HG02623 (cell line): Measurements from ENCODE around the gene PCDHB16.
"Not testable (repeated sequence)": the region's sequence is repeated elsewhere in the genome, so short reads cannot be mapped to it uniquely, and the experiment has no call there.

Experiments used
- ATAC-seq: cut with Tn5 transposase; IDR thresholded peaks from one replicate; pipeline ENCODE4 v1.9.1; 2021; ENCODE audit warnings: moderate library complexity; ENCODE audit not compliant: unreplicated experiment

The PCDHB16 gene

DNA sequence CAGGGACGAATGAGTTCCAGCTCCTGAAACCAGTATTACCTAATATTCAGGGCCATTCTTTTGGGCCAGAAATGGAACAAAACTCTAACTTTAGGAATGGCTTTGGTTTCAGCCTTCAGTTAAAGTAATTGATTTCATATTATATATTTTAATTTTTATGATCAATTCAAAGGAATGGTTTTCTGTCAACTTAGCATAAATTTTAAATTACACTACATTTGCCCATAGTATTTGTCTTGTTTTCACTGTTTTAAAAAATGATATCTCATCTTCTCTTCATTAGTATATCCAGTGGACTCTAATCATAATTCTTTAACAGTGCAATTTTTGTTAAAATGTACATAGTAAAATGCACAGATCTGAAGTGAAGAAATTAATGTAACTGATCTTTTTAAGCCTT is 1.9 kb upstream of the PCDHB16 start:
- no peak for ATAC-seq

DNA sequence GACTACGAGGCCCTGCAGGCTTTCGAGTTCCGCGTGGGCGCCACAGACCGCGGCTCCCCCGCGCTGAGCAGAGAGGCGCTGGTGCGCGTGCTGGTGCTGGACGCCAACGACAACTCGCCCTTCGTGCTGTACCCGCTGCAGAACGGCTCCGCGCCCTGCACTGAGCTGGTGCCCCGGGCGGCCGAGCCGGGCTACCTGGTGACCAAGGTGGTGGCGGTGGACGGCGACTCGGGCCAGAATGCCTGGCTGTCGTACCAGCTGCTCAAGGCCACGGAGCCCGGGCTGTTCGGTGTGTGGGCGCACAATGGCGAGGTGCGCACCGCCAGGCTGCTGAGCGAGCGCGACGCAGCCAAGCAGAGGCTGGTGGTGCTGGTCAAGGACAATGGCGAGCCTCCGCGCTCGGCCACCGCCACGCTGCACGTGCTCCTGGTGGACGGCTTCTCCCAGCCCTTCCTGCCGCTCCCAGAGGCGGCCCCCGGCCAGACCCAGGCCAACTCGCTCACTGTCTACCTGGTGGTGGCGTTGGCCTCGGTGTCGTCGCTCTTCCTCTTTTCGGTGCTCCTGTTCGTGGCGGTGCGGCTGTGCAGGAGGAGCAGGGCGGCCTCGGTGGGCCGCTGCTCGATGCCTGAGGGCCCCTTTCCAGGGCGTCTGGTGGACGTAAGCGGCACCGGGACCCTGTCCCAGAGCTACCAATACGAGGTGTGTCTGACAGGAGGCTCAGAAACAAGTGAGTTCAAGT is 2.1 kb downstream of the PCDHB16 start:
- ATAC-seq: not testable (repeated sequence)

GRCh38 chr5:141186897-141187512 is 4.8 kb downstream of the PCDHB16 start, which contains the start of gene PCDHB9:
PCDHB9 (plus strand) TSS chr5:141187161; CDS start chr5:141187319, 158 bp downstream.
- no peak for ATAC-seq

- ATAC-seq: not testable (repeated sequence)
Observed at GRCh38 chr5:141188682-141189081, 6.5 kb downstream of the PCDHB16 start.

GRCh38 chr5:141189131-141189530 is 6.9 kb downstream of the PCDHB16 start:
- not testable (repeated sequence) for ATAC-seq

DNA sequence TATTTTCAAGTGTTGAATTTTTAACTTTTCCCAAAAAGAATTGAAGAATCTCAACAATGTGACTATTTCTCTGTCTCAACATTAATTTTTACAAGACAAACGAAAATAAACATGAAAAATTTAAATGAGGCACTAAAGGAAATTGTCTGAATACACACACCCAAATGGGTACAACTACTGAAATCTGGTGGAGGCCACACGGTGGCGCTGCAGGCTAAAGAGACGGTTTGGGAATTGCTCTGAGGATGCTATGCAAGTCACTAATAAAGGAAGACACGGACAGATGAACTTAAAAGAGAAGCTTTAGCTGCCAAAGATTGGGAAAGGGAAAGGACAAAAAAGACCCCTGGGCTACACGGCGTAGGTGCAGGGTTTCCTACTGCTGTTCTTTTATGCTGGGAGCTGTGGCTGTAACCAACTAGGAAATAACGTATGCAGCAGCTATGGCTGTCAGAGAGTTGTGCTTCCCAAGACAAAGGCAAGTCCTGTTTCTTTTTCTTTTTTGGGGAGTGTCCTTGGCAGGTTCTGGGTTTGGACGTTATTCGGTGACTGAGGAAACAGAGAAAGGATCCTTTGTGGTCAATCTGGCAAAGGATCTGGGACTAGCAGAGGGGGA is 10.0 kb downstream of the PCDHB16 start, which contains the start of gene PCDHB10:
Gene PCDHB10 (plus strand): TSS at position 244 of the 616 bp plus-strand sequence. CDS start 200 bp downstream, at position 444.
- ATAC-seq: no peak

GRCh38 chr5:141194332-141194731 is 12.1 kb downstream of the PCDHB16 start:
- ATAC-seq: not testable (repeated sequence)

GRCh38 chr5:141196363-141196762 is 14.2 kb downstream of the PCDHB16 start:
- no peak for ATAC-seq

- no peak for ATAC-seq
Observed at GRCh38 chr5:141199359-141200235, 17.4 kb downstream of the PCDHB16 start, which contains the start of gene PCDHB11. PCDHB11 (plus strand) TSS chr5:141199627; CDS start chr5:141199775, 148 bp downstream.

DNA sequence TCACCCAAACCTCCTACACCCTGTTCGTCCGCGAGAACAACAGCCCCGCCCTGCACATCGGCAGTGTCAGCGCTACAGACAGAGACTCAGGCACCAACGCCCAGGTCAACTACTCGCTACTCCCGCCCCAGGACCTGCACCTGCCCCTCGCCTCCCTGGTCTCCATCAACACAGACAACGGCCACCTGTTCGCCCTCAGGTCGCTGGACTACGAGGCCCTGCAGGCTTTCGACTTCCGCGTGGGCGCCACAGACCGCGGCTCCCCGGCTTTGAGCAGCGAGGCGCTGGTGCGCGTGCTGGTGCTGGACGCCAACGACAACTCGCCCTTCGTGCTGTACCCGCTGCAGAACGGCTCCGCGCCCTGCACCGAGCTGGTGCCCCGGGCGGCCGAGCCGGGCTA is 18.9 kb downstream of the PCDHB16 start:
- not testable (repeated sequence) for ATAC-seq

DNA sequence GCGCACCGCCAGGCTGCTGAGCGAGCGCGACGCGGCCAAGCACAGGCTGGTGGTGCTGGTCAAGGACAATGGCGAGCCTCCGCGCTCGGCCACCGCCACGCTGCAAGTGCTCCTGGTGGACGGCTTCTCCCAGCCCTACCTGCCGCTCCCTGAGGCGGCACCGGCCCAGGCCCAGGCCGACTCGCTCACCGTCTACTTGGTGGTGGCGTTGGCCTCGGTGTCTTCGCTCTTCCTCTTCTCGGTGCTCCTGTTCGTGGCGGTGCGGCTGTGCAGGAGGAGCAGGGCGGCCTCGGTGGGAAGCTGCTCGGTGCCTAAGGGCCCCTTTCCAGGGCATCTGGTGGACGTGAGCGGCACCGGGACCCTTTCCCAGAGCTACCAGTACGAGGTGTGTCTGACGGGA is 19.5 kb downstream of the PCDHB16 start:
- not testable (repeated sequence) for ATAC-seq

DNA sequence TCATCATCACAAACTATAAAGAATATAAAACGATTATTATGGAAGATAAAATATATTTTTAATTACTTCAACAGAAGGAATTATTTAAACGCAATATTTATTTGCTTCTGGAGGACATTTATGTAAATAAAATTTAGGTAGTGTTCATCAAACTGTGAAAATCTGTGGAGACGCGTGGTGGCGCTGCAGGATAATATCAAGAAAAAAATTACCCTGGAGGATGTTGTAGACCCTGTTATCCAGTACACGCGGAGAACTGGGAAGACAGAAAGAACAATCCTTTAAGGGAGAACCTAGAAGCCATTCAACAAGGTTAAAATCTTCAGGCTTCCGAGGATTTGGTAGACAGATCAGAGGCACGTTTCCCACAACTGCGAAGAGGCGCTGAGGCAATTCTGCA is 26.3 kb downstream of the PCDHB16 start, which contains the start of gene PCDHB12:
Gene PCDHB12 (plus strand): TSS at position 242 of the 400 bp plus-strand sequence. CDS start 189 bp downstream, outside the sequence.
- ATAC-seq: no peak

DNA sequence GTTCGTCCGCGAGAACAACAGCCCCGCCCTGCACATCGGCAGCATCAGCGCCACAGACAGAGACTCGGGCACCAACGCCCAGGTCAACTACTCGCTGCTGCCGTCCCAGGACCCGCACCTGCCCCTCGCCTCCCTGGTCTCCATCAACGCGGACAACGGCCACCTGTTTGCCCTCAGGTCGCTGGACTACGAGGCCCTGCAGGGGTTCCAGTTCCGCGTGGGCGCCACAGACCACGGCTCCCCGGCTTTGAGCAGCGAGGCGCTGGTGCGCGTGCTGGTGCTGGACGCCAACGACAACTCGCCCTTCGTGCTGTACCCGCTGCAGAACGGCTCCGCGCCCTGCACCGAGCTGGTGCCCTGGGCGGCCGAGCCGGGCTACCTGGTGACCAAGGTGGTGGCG is 28.1 kb downstream of the PCDHB16 start:
- not testable (repeated sequence) for ATAC-seq

DNA sequence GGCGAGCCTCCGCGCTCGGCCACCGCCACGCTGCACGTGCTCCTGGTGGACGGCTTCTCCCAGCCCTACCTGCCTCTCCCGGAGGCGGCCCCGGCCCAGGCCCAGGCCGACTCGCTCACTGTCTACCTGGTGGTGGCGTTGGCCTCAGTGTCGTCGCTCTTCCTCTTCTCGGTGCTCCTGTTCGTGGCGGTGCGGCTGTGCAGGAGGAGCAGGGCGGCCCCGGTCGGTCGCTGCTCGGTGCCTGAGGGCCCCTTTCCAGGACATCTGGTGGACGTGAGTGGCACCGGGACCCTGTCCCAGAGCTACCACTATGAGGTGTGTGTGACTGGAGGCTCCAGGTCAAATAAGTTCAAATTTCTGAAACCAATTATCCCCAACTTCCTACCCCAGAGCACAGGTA is 28.7 kb downstream of the PCDHB16 start:
- ATAC-seq: not testable (repeated sequence)

DNA sequence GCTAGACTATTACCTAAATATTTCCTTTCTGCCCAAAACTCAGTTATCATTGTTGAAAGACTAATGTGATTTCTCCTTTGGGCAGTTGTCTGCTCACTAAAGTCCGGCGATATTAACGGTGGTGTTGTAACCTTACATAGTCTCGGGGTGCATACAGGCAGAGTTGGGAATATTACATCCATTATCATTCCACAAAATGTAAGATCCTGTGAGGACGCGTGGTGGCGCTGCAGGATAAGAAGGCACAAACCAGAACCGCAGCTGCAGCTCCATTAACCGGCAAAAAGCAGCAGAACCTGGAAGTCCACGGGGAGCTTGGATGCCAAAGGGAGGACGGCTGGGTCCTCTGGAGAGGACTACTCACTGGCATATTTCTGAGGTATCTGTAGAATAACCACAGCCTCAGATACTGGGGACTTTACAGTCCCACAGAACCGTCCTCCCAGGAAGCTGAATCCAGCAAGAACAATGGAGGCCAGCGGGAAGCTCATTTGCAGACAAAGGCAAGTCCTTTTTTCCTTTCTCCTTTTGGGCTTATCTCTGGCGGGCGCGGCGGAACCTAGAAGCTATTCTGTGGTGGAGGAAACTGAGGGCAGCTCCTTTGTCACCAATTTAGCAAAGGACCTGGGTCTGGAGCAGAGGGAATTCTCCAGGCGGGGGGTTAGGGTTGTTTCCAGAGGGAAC is 31.6 kb downstream of the PCDHB16 start, which contains the start of gene PCDHB13:
Gene PCDHB13 (plus strand): TSS at position 264 of the 684 bp plus-strand sequence. CDS start 205 bp downstream, at position 469.
- ATAC-seq: not testable (repeated sequence)

- not testable (repeated sequence) for ATAC-seq
Observed at GRCh38 chr5:141214583-141214982, 32.4 kb downstream of the PCDHB16 start.

- ATAC-seq: not testable (repeated sequence)
Observed at GRCh38 chr5:141215504-141215903, 33.3 kb downstream of the PCDHB16 start.

DNA sequence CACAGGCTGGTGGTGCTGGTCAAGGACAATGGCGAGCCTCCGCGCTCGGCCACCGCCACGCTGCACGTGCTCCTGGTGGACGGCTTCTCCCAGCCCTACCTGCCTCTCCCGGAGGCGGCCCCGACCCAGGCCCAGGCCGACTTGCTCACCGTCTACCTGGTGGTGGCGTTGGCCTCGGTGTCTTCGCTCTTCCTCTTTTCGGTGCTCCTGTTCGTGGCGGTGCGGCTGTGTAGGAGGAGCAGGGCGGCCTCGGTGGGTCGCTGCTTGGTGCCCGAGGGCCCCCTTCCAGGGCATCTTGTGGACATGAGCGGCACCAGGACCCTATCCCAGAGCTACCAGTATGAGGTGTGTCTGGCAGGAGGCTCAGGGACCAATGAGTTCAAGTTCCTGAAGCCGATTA is 33.8 kb downstream of the PCDHB16 start:
- ATAC-seq: not testable (repeated sequence)

DNA sequence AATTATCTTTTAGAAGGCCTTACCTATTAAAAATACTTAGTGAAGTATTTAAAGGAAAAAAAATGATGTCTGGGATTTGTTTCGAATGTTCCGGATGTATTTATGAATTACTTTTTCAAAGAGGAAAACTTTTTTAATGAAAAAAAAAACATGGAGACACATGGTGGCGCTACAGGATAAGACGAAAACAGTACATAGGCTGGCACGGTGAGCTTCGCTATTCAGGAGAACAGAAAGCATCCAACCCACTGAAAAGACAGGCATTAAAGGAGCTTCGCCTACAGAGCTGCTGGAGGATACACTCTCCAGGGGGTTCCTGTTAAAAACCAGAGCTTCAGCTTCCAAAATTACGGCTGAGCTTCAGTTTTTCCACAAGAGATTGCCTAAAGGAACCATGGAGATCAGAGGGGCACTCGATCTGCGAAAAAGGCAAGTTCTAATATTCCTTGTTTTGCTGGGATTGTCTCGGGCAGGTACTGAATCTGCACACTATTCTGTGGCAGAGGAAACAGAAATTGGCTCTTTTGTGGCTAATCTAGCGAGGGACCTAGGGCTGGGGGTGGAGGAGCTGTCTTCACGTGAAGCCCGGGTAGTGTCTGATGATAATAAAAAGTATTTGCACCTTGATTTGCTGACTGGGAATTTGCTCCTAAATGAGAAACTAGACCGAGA is 41.1 kb downstream of the PCDHB16 start, which contains the start of gene PCDHB14:
Gene PCDHB14 (plus strand): TSS at position 232 of the 672 bp plus-strand sequence. CDS start 163 bp downstream, at position 395.
- no peak for ATAC-seq
